MM.1S (cell line): ENCODE results near the gene NBPF20.
"Not testable (repeated sequence)": the region's sequence is repeated elsewhere in the genome, so short reads cannot be mapped to it uniquely, and the experiment has no call there.

Source experiments
- CTCF ChIP-seq: fragments of 300-600 bp; sonication (generic); IDR thresholded peaks from 2 replicates; pipeline ENCODE4 v1.5.1; 2016; ENCODE audit warnings: antibody characterized with exemption, low read length, mixed read lengths
- EZH2 ChIP-seq: fragments of 300-600 bp; sonication (generic); optimal IDR thresholded peaks from 2 replicates; pipeline ENCODE3; 2017; ENCODE audit warnings: low read depth, mild to moderate bottlenecking, antibody characterized with exemption, low read length, mixed read lengths

GRCh38 chr1:145460048-145460447 lies 34.6 kb upstream of the NBPF20 start:
- not testable (repeated sequence) for TF ChIP-seq EZH2, CTCF
